ENCODE measurements around the gene SEMA3D.

Gene SEMA3D

GRCh38 chr7:85186521-85187241, at the start of gene SEMA3D:
Gene SEMA3D (minus strand): TSS chr7:85187056. CDS start chr7:85121891, 65,165 bp downstream.
- no peak for DNase-seq (ENCODE audit: low spot score)

GRCh38 chr7:85234730-85235129, 47.9 kb upstream of the SEMA3D start:
- DNase-seq (ENCODE audit: low spot score): no peak

- DNase-seq (ENCODE audit: low spot score): no peak
These were observed 45.2 kb upstream of the SEMA3D start for GRCh38 chr7:85232068-85232467.

GRCh38 chr7:85230623-85231022, 43.8 kb upstream of the SEMA3D start:
- no peak for DNase-seq (ENCODE audit: low spot score)

GRCh38 chr7:85229544-85229943, 42.7 kb upstream of the SEMA3D start:
- DNase-seq (ENCODE audit: low spot score): no peak

GRCh38 chr7:85226361-85227085, 39.7 kb upstream of the SEMA3D start:
- DNase-seq (ENCODE audit: low spot score): no peak

GRCh38 chr7:85224171-85224570, 37.3 kb upstream of the SEMA3D start:
- no peak for DNase-seq (ENCODE audit: low spot score)

GRCh38 chr7:85222522-85222921, 35.7 kb upstream of the SEMA3D start:
- no peak for DNase-seq (ENCODE audit: low spot score)

GRCh38 chr7:85221796-85222195, 34.9 kb upstream of the SEMA3D start:
- no peak for DNase-seq (ENCODE audit: low spot score)

- DNase-seq (ENCODE audit: low spot score): no peak
These were observed 33.8 kb upstream of the SEMA3D start for GRCh38 chr7:85220651-85221050.

GRCh38 chr7:85220023-85220422, 33.2 kb upstream of the SEMA3D start:
- no peak for DNase-seq (ENCODE audit: low spot score)

GRCh38 chr7:85217085-85217484, 30.2 kb upstream of the SEMA3D start:
- DNase-seq (ENCODE audit: low spot score): no peak

- no peak for DNase-seq (ENCODE audit: low spot score)
These were observed 28.2 kb upstream of the SEMA3D start for GRCh38 chr7:85215098-85215497.

GRCh38 chr7:85213500-85213899, 26.6 kb upstream of the SEMA3D start:
- no peak for DNase-seq (ENCODE audit: low spot score)

- no peak for DNase-seq (ENCODE audit: low spot score)
These were observed 18.9 kb upstream of the SEMA3D start for GRCh38 chr7:85205754-85206153.

- no peak for DNase-seq (ENCODE audit: low spot score)
These were observed 17.6 kb upstream of the SEMA3D start for GRCh38 chr7:85204496-85204895.

GRCh38 chr7:85204061-85204460, 17.2 kb upstream of the SEMA3D start:
- no peak for DNase-seq (ENCODE audit: low spot score)

GRCh38 chr7:85201209-85201608, 14.4 kb upstream of the SEMA3D start:
- DNase-seq (ENCODE audit: low spot score): no peak

GRCh38 chr7:85196696-85197095, 9.8 kb upstream of the SEMA3D start:
- DNase-seq (ENCODE audit: low spot score): no peak

GRCh38 chr7:85191383-85191782, 4.5 kb upstream of the SEMA3D start:
- no peak for DNase-seq (ENCODE audit: low spot score)

- no peak for DNase-seq (ENCODE audit: low spot score)
These were observed 754 bp downstream of the SEMA3D start for GRCh38 chr7:85186083-85186520.

GRCh38 chr7:85185424-85186082, 1.3 kb downstream of the SEMA3D start:
- no peak for DNase-seq (ENCODE audit: low spot score)
